DOHH2 (cell line): Measurements from ENCODE around the gene SCN8A.

Source experiments
- EZH2phosphoT487 ChIP-seq: fragments of 200-600 bp; sonication (generic); IDR thresholded peaks from 2 replicates; pipeline ENCODE4 v1.6.1; 2017; ENCODE audit warnings: borderline replicate concordance, mild to moderate bottlenecking, antibody characterized with exemption, low read length, moderate library complexity, mixed read lengths
- TF ChIP-seq, protein P1 (sequence below): fragments of 200-600 bp; sonication (generic); IDR thresholded peaks from one replicate; pipeline ENCODE4 v1.5.1; 2014; ENCODE audit warnings: antibody characterized with exemption, mild to moderate bottlenecking, low read depth, low read length; ENCODE audit not compliant: poor library complexity, severe bottlenecking

DNA sequence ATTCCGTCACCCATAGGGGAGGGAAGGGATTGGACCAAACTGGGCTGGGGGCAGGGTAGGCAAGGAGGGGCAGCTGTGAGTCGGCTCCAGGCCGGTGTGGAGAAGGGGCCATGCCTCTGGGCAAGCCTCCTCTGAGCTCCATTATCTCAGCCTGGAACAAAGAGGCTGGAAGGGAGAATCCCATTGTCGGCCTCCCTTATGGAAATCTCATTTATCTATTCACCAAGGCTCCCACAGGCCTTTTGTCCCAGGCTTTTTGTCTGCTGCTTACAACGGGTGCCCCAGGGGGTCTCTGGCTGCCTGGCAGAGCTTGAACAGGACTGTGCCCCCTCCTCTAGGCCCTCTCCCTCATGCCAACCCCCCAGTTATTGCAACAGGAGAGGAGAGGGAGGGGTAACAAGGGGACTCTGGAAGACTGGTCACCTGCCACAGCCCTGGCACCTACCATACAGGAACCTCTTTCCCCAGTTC is 238.0 kb downstream of the SCN8A start:
- TF ChIP-seq, protein P1, sequence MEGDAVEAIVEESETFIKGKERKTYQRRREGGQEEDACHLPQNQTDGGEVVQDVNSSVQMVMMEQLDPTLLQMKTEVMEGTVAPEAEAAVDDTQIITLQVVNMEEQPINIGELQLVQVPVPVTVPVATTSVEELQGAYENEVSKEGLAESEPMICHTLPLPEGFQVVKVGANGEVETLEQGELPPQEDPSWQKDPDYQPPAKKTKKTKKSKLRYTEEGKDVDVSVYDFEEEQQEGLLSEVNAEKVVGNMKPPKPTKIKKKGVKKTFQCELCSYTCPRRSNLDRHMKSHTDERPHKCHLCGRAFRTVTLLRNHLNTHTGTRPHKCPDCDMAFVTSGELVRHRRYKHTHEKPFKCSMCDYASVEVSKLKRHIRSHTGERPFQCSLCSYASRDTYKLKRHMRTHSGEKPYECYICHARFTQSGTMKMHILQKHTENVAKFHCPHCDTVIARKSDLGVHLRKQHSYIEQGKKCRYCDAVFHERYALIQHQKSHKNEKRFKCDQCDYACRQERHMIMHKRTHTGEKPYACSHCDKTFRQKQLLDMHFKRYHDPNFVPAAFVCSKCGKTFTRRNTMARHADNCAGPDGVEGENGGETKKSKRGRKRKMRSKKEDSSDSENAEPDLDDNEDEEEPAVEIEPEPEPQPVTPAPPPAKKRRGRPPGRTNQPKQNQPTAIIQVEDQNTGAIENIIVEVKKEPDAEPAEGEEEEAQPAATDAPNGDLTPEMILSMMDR, result no peak
- no peak for TF ChIP-seq EZH2phosphoT487
